ENCODE measurements around the gene MRTFA.
"Not testable (repeated sequence)": the region's sequence is repeated elsewhere in the genome, so short reads cannot be mapped to it uniquely, and the experiment has no call there.

Gene MRTFA

GRCh38 chr22:40605761-40606160, 30.8 kb downstream of the MRTFA start:
- no peak for TF ChIP-seq CTCF (conservative IDR thresholded peaks at IDR 0.05; ENCODE audit: low read length)
- peak; percentile 66 for DNase-seq (ENCODE audit: low read depth)
- no peak overlapping the region for H3K4me3 ChIP-seq (ENCODE audit: low read length)

- TF ChIP-seq CTCF (conservative IDR thresholded peaks at IDR 0.05; ENCODE audit: low read length): no peak
- peak; percentile 61 for DNase-seq (ENCODE audit: low read depth)
- no peak overlapping the region for H3K4me3 ChIP-seq (ENCODE audit: low read length)
Observed at GRCh38 chr22:40603088-40603605, 33.4 kb downstream of the MRTFA start.

GRCh38 chr22:40602231-40602630, 34.3 kb downstream of the MRTFA start:
- H3K4me3 ChIP-seq (ENCODE audit: low read length): no peak overlapping the region
- no peak for TF ChIP-seq CTCF (conservative IDR thresholded peaks at IDR 0.05; ENCODE audit: low read length)
- DNase-seq (ENCODE audit: low read depth): peak; percentile 47

GRCh38 chr22:40599731-40600130, 36.8 kb downstream of the MRTFA start:
- H3K4me3 ChIP-seq (ENCODE audit: low read length): no peak overlapping the region
- no peak for DNase-seq (ENCODE audit: low read depth)
- TF ChIP-seq CTCF (conservative IDR thresholded peaks at IDR 0.05; ENCODE audit: low read length): no peak

GRCh38 chr22:40598712-40599111, 37.8 kb downstream of the MRTFA start:
- DNase-seq (ENCODE audit: low read depth); H3K4me3 ChIP-seq (ENCODE audit: low read length): not testable (repeated sequence)

- no peak; the same call in 1 of the 2 replicates for TF ChIP-seq CTCF (conservative IDR thresholded peaks at IDR 0.05; ENCODE audit: low read length)
- no peak overlapping the region; the same call in 1 of the 2 replicates for H3K4me3 ChIP-seq (ENCODE audit: low read length)
- DNase-seq (ENCODE audit: low read depth): peak; percentile 79
Observed at GRCh38 chr22:40597526-40598430, 38.7 kb downstream of the MRTFA start.

- DNase-seq (ENCODE audit: low read depth): peak; percentile 29
- TF ChIP-seq CTCF (conservative IDR thresholded peaks at IDR 0.05; ENCODE audit: low read length): no peak
Observed at GRCh38 chr22:40595497-40596234, 40.9 kb downstream of the MRTFA start.

More at GRCh38 chr22:40595497-40596234, 40.9 kb downstream of the MRTFA start:
- no peak overlapping the region for H3K4me3 ChIP-seq (ENCODE audit: low read length)
